Neural progenitor cell (in vitro differentiated cells): Measurements from ENCODE around the gene SLC35C1.

ENCODE experiments used
- EZH2 ChIP-seq: fragments of 200-600 bp; sonication (generic); IDR thresholded peaks from 2 replicates; pipeline ENCODE4 v1.6.1; 2017; ENCODE audit warnings: antibody characterized with exemption, mild to moderate bottlenecking, moderate library complexity
- TF ChIP-seq, protein P1 (sequence below): fragments of 200-600 bp; sonication (generic); IDR thresholded peaks from 2 replicates; pipeline ENCODE4 v1.5.1; 2017; ENCODE audit warnings: antibody characterized with exemption, mild to moderate bottlenecking

DNA sequence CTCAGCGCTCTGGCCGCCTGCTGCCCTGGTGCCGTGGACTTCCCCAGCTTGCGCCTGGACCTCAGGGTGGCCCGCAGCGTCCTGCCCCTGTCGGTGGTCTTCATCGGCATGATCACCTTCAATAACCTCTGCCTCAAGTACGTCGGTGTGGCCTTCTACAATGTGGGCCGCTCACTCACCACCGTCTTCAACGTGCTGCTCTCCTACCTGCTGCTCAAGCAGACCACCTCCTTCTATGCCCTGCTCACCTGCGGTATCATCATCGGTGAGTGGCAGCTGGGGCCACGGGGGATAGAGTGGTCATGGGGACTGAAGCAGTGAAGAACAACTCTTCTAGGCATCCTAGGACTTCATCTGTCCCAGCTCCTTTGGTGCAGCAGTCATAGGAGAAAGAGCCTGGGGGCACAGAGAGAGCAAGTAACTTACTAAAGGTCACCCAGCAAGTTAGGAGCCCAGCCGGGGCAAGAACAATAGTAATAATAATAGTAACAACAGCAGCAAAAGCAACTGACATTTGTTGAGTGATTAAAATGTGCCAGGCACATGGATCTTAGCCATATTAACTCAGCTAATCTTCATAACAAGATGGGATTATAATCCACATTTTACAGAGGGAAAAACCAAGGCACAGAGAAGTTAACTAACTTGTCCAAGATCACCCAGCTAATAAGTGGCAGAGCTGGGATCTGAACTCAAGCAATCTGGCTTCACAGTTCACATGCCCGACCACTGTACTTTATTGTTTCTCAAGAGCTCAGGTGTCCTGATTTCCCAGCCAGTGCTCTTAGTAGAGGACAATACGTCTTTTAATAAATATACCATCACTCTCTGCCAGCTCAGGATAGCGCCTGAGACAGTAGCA, 1.4 kb downstream of the SLC35C1 start:
- no peak for TF ChIP-seq EZH2
- TF ChIP-seq, protein P1, sequence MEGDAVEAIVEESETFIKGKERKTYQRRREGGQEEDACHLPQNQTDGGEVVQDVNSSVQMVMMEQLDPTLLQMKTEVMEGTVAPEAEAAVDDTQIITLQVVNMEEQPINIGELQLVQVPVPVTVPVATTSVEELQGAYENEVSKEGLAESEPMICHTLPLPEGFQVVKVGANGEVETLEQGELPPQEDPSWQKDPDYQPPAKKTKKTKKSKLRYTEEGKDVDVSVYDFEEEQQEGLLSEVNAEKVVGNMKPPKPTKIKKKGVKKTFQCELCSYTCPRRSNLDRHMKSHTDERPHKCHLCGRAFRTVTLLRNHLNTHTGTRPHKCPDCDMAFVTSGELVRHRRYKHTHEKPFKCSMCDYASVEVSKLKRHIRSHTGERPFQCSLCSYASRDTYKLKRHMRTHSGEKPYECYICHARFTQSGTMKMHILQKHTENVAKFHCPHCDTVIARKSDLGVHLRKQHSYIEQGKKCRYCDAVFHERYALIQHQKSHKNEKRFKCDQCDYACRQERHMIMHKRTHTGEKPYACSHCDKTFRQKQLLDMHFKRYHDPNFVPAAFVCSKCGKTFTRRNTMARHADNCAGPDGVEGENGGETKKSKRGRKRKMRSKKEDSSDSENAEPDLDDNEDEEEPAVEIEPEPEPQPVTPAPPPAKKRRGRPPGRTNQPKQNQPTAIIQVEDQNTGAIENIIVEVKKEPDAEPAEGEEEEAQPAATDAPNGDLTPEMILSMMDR, result no peak
